DOHH2 (cell line): ENCODE results near the gene WDFY4.

ENCODE experiments used
- EZH2phosphoT487 ChIP-seq: fragments of 200-600 bp; sonication (generic); IDR thresholded peaks from 2 replicates; pipeline ENCODE4 v1.6.1; 2017; ENCODE audit warnings: borderline replicate concordance, mild to moderate bottlenecking, antibody characterized with exemption, low read length, moderate library complexity, mixed read lengths
- TF ChIP-seq, protein P1 (sequence below): fragments of 200-600 bp; sonication (generic); IDR thresholded peaks from one replicate; pipeline ENCODE4 v1.5.1; 2014; ENCODE audit warnings: antibody characterized with exemption, mild to moderate bottlenecking, low read depth, low read length; ENCODE audit not compliant: poor library complexity, severe bottlenecking

DNA sequence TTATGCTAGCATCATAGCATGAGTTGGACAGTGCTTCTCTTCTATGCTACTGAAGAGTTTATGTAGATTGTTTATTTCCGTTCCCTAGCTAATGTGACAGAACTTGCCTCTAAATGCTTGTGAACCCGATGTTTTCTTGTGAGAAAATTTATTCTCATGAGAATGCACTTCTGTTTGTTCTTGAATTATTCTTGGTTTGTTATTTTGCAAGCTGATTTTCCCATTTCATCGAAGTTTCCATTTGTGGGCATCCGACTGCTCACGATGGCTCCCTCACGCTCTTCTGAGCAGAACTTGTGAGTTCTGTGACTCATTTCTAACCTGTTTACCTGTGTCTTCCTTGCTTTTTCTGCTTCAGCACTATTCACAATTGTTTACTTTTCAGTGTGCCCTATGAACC lies 59.9 kb downstream of the WDFY4 start:
- TF ChIP-seq, protein P1, sequence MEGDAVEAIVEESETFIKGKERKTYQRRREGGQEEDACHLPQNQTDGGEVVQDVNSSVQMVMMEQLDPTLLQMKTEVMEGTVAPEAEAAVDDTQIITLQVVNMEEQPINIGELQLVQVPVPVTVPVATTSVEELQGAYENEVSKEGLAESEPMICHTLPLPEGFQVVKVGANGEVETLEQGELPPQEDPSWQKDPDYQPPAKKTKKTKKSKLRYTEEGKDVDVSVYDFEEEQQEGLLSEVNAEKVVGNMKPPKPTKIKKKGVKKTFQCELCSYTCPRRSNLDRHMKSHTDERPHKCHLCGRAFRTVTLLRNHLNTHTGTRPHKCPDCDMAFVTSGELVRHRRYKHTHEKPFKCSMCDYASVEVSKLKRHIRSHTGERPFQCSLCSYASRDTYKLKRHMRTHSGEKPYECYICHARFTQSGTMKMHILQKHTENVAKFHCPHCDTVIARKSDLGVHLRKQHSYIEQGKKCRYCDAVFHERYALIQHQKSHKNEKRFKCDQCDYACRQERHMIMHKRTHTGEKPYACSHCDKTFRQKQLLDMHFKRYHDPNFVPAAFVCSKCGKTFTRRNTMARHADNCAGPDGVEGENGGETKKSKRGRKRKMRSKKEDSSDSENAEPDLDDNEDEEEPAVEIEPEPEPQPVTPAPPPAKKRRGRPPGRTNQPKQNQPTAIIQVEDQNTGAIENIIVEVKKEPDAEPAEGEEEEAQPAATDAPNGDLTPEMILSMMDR: no peak
- TF ChIP-seq EZH2phosphoT487: no peak
